Measurements from ENCODE around the gene STRBP. TPM values are rescaled to one million over a fixed set of nuclear protein-coding genes. Genes with fewer than 3 reads are reported as not detected.

Gene STRBP
- total and polyA plus RNA-seq, 2 of the 4 experiments (the other 2 are of a cell fraction): 2.1 to 2.5 TPM

GRCh38 chr9:123169926-123170325 is 98.5 kb downstream of the STRBP start:
- no peak overlapping the region for H3K27ac ChIP-seq (ENCODE audit: insufficient read depth, low read length)
- no peak overlapping the region for H3K23ac ChIP-seq (ENCODE audit: low read depth, low read length)
- BruUV-seq (replicated peaks): no TSS peak
- ATAC-seq (ENCODE audit: low read depth) (no peak), DNase-seq (no peak)
- no peak overlapping the region for H2BK120ac ChIP-seq (ENCODE audit: low read depth, low read length)
- H3K4ac ChIP-seq (ENCODE audit: low read depth, low read length): no peak overlapping the region
- no peak overlapping the region for H2AK5ac ChIP-seq (ENCODE audit: low read depth, low read length)
- no peak overlapping the region for H3K56ac ChIP-seq (ENCODE audit: extremely low read depth, insufficient read depth, low read length)
- H4K5ac ChIP-seq (ENCODE audit: low read depth, low read length): no peak overlapping the region
- no peak overlapping the region for H2AFZ ChIP-seq (replicated peaks; ENCODE audit: low read length, poor library complexity)
- in situ Hi-C loops (cut with MboI; ENCODE audit: low sequenced_read_pairs) (no loop called here), intact Hi-C loops (cut with micrococcal nuclease) (no loop called here), dilution Hi-C loops (cut with HindIII; ENCODE audit: low sequenced_read_pairs, unreplicated experiment) (no loop called here)
- no peaks in the 10 kb centered on the region for H3K4me1 ChIP-seq (ENCODE audit: control insufficient read depth, insufficient read depth, low read length)
- no peaks in the 10 kb centered on the region for H3K27me3 ChIP-seq (ENCODE audit: control insufficient read depth, insufficient read depth, low read length)
- no peak overlapping the region for H3K18ac ChIP-seq (ENCODE audit: low read depth, low read length)
- H3K4me2 ChIP-seq (ENCODE audit: low read depth, low read length): no peak overlapping the region
- H3K79me1 ChIP-seq (ENCODE audit: low read depth in 1 of 2, low read length in 2 of 2): no peaks in the 10 kb centered on the region
- no peak overlapping the region for H3K9ac ChIP-seq (ENCODE audit: low read depth, low read length)
- no peak overlapping the region for H2AK9ac ChIP-seq (replicated peaks; ENCODE audit: low read depth, low read length, poor library complexity)
- no peaks in the 10 kb centered on the region for H4K20me1 ChIP-seq (ENCODE audit: insufficient read depth, low read length)
- H3K14ac ChIP-seq (replicated peaks; ENCODE audit: low read depth, low read length): no peak overlapping the region
- no peaks in the 10 kb centered on the region for H3K36me3 ChIP-seq (ENCODE audit: control insufficient read depth, insufficient read depth, low read length)
- no CpG with 5 or more reads among the region's 3 CpGs for WGBS, 2 experiments (ENCODE audit: extremely low coverage in 2 of 2, insufficient read length in 1 of 2)
- H2BK5ac ChIP-seq (ENCODE audit: low read depth, low read length, poor library complexity, severe bottlenecking): no peak overlapping the region
- H3K4me3 ChIP-seq (ENCODE audit: insufficient read depth, low read depth, low read length): no peak overlapping the region
- H3K9me1 ChIP-seq (ENCODE audit: insufficient read depth, low read length): no peaks in the 10 kb centered on the region
- POLR2A ChIA-PET (ENCODE audit: unreplicated experiment): no interaction called here
- no peak overlapping the region for H4K91ac ChIP-seq (ENCODE audit: insufficient read depth, low read depth, low read length)
- no peak overlapping the region for H2BK15ac ChIP-seq (ENCODE audit: low read depth, low read length)
- TF ChIP-seq RCOR1 (IDR thresholded peaks at IDR 0.05; ENCODE audit: insufficient replicate concordance, low read length): no peak
- no peak for TF ChIP-seq USF2 (IDR thresholded peaks at IDR 0.05; ENCODE audit: low read depth, low read length)
- no peak for TF ChIP-seq BHLHE40 (IDR thresholded peaks at IDR 0.05; ENCODE audit: low read depth, low read length)
- TF ChIP-seq CTCF (conservative IDR thresholded peaks at IDR 0.05; ENCODE audit: low read depth, low read length): no peak
- no peak for TF ChIP-seq CHD1 (IDR thresholded peaks at IDR 0.05; ENCODE audit: low read depth, low read length)
- no peak for TF ChIP-seq MAZ (IDR thresholded peaks at IDR 0.05; ENCODE audit: borderline replicate concordance, low read depth, low read length)
- no peak for TF ChIP-seq MXI1 (IDR thresholded peaks at IDR 0.05; ENCODE audit: borderline replicate concordance, low read depth, low read length)
- no peak overlapping the region for H4K8ac ChIP-seq (ENCODE audit: low read depth in 2 of 2, low read length in 2 of 2)
- H2BK20ac ChIP-seq (ENCODE audit: low read depth, low read length): no peak overlapping the region
- H3K9me3 ChIP-seq (ENCODE audit: control insufficient read depth, insufficient read depth, low read length): no peaks in the 10 kb centered on the region
- CTCF ChIA-PET: no interaction called here

Data from IMR-90 (cell line).